Ishikawa (cell line): Measurements from ENCODE around the gene GUSB.

Experiments
- MAX ChIP-seq: IDR thresholded peaks from 2 replicates; pipeline ENCODE4 v1.6.1; 2012
- RAD21 ChIP-seq: IDR thresholded peaks from 2 replicates; pipeline ENCODE4 v1.6.1; 2012; ENCODE audit warnings: low read depth
- TF ChIP-seq, protein P1 (sequence below): IDR thresholded peaks from 2 replicates; pipeline ENCODE4 v1.6.1; 2012; ENCODE audit warnings: low read depth, mild to moderate bottlenecking

GRCh38 chr7:66007232-66007631 is 25.2 kb upstream of the GUSB start:
- TF ChIP-seq MAX, result no peak
- TF ChIP-seq RAD21, result no peak
- TF ChIP-seq, protein P1, sequence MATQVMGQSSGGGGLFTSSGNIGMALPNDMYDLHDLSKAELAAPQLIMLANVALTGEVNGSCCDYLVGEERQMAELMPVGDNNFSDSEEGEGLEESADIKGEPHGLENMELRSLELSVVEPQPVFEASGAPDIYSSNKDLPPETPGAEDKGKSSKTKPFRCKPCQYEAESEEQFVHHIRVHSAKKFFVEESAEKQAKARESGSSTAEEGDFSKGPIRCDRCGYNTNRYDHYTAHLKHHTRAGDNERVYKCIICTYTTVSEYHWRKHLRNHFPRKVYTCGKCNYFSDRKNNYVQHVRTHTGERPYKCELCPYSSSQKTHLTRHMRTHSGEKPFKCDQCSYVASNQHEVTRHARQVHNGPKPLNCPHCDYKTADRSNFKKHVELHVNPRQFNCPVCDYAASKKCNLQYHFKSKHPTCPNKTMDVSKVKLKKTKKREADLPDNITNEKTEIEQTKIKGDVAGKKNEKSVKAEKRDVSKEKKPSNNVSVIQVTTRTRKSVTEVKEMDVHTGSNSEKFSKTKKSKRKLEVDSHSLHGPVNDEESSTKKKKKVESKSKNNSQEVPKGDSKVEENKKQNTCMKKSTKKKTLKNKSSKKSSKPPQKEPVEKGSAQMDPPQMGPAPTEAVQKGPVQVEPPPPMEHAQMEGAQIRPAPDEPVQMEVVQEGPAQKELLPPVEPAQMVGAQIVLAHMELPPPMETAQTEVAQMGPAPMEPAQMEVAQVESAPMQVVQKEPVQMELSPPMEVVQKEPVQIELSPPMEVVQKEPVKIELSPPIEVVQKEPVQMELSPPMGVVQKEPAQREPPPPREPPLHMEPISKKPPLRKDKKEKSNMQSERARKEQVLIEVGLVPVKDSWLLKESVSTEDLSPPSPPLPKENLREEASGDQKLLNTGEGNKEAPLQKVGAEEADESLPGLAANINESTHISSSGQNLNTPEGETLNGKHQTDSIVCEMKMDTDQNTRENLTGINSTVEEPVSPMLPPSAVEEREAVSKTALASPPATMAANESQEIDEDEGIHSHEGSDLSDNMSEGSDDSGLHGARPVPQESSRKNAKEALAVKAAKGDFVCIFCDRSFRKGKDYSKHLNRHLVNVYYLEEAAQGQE, result no peak
